CD14-positive monocyte (primary cell): ENCODE data around the gene SPAG8. TPM values are rescaled to one million over a fixed set of nuclear protein-coding genes. Genes with fewer than 3 reads are reported as not detected.

Source experiments
- DNase-seq, 3 donors: peaks; one replicate each; pipeline ENCODE4 v3.0.0-alpha.2; 2011 to 2022
- H2AFZ ChIP-seq: 2 replicates; pipeline ENCODE4 v1.6.0; 2012; ENCODE audit warnings: mild to moderate bottlenecking, low read depth, low read length, inconsistent platforms; ENCODE audit not compliant: insufficient read depth, poor library complexity, severe bottlenecking
- H3K27ac ChIP-seq, 2 donors: 1 replicate in 1 of 2; 2 replicates in 1 of 2; pipeline ENCODE4 v1.5.1; 2012 to 2013; ENCODE audit warnings: low read length in 2 of 2, control low read depth in 1 of 2, inconsistent platforms in 1 of 2, low read depth in 1 of 2, mild to moderate bottlenecking in 1 of 2
- H3K27me3 ChIP-seq, 2 donors: one replicate each; pipeline versions ENCODE4 v1.6.0 to v1.6.1; 2011 to 2013; ENCODE audit warnings: low read length in 2 of 2; ENCODE audit not compliant: control insufficient read depth in 2 of 2, insufficient read depth in 2 of 2
- H3K36me3 ChIP-seq, 2 donors: replicated peaks in 1 of 2; 1 replicate in 1 of 2; 2 replicates in 1 of 2; pipeline versions ENCODE4 v1.5.1 to v1.6.1; 2012 to 2013; ENCODE audit warnings: low read length in 2 of 2, control low read depth in 1 of 2, inconsistent platforms in 1 of 2, mild to moderate bottlenecking in 1 of 2; ENCODE audit not compliant: insufficient read depth in 2 of 2, control insufficient read depth in 1 of 2
- H3K4me1 ChIP-seq, 2 donors: 1 replicate in 1 of 2; 2 replicates in 1 of 2; pipeline versions ENCODE4 v1.5.1 to v1.6.1; 2012 to 2013; ENCODE audit warnings: low read length in 2 of 2, control low read depth in 1 of 2, inconsistent platforms in 1 of 2, mild to moderate bottlenecking in 1 of 2, moderate library complexity in 1 of 2; ENCODE audit not compliant: insufficient read depth in 2 of 2, control insufficient read depth in 1 of 2
- H3K4me2 ChIP-seq: replicated peaks from 2 replicates; pipeline ENCODE3; 2012; ENCODE audit warnings: low read length, moderate library complexity, mild to moderate bottlenecking; ENCODE audit not compliant: poor library complexity, severe bottlenecking; ENCODE audit errors: extremely low read depth
- H3K4me3 ChIP-seq, 3 experiments: fragments of 200-600 bp in 1 of 3; sonication (generic) in 1 of 3; replicated peaks in 1 of 3; 1 replicate in 2 of 3; 2 replicates in 1 of 3; pipeline ENCODE4 v1.5.1; 2011 to 2013; ENCODE audit warnings: low read length in 3 of 3, mild to moderate bottlenecking in 3 of 3, control low read depth in 2 of 3, low read depth in 2 of 3, inconsistent platforms in 1 of 3, moderate library complexity in 1 of 3
- H3K79me2 ChIP-seq: 2 replicates; pipeline ENCODE4 v1.6.0; 2012; ENCODE audit warnings: mild to moderate bottlenecking, control low read depth, inconsistent platforms, low read length, moderate library complexity; ENCODE audit not compliant: insufficient read depth
- H3K9ac ChIP-seq: 2 replicates; pipeline ENCODE4 v1.6.0; 2017; ENCODE audit warnings: low read length, mild to moderate bottlenecking; ENCODE audit not compliant: insufficient read depth, poor library complexity, severe bottlenecking
- H3K9me3 ChIP-seq, 2 donors: replicated peaks in 1 of 2; 1 replicate in 1 of 2; 2 replicates in 1 of 2; pipeline versions ENCODE4 v1.5.1 to v1.6.1; 2012 to 2013; ENCODE audit warnings: low read length in 2 of 2, control low read depth in 1 of 2; ENCODE audit not compliant: control insufficient read depth in 1 of 2, insufficient read depth in 1 of 2
- H4K20me1 ChIP-seq: 2 replicates; pipeline ENCODE4 v1.6.0; 2012; ENCODE audit warnings: mild to moderate bottlenecking, low read length, control low read depth, moderate library complexity; ENCODE audit not compliant: insufficient read depth
- H3K27ac Mint-ChIP-seq, 7 donors: one replicate each; pipeline ENCODE4 v1.8.0; 2020; ENCODE audit warnings: mild to moderate bottlenecking in 7 of 7, mixed read lengths in 7 of 7, moderate library complexity in 6 of 7, inconsistent platforms in 2 of 7
- H3K27me3 Mint-ChIP-seq, 3 donors: one replicate each; pipeline ENCODE4 v1.8.0; 2021 to 2022; ENCODE audit warnings: low read depth in 3 of 3, mild to moderate bottlenecking in 3 of 3, mixed read lengths in 3 of 3, moderate library complexity in 3 of 3, inconsistent platforms in 1 of 3
- H3K36me3 Mint-ChIP-seq, 2 donors: one replicate each; pipeline ENCODE4 v1.8.0; 2020; ENCODE audit warnings: mixed read lengths in 2 of 2, inconsistent platforms in 1 of 2, mild to moderate bottlenecking in 1 of 2
- H3K4me1 Mint-ChIP-seq: one replicate; pipeline ENCODE4 v1.8.0; 2020; ENCODE audit warnings: mild to moderate bottlenecking, mixed read lengths
- H3K4me3 Mint-ChIP-seq, 2 donors: one replicate each; pipeline ENCODE4 v1.8.0; 2020; ENCODE audit warnings: mild to moderate bottlenecking in 2 of 2, mixed read lengths in 2 of 2, moderate library complexity in 1 of 2
- H3K9me3 Mint-ChIP-seq, 7 donors: one replicate each; pipeline ENCODE4 v1.8.0; 2020 to 2022; ENCODE audit warnings: mixed read lengths in 7 of 7, mild to moderate bottlenecking in 6 of 7, moderate library complexity in 6 of 7, inconsistent platforms in 2 of 7
- CTCF ChIP-seq: fragments of 200-600 bp; IDR thresholded peaks from one replicate; pipeline ENCODE4 v1.8.0; 2022; ENCODE audit warnings: antibody characterized with exemption, mild to moderate bottlenecking
- WGBS: methylation state at CpG from one replicate; pipeline ENCODE4 v1.1.5; 2013; ENCODE audit warnings: missing lambda C conversion rate; ENCODE audit not compliant: insufficient coverage; 5-methylcytosine and 5-hydroxymethylcytosine counted together
- intact Hi-C, 2 donors: fragments of 100-400 bp; cut with micrococcal nuclease; formaldehyde crosslinking; loops; one replicate each; pipeline versions ENCODE4 v1.15.0 to v1.15.1; 2023
- polyA plus RNA-seq, 3 donors: library from polyadenylated mRNA; depleted of rRNA in 1 of 3; unstranded in 2 of 3; stranded (reverse) in 1 of 3; fragments of 300-500 nt in 2 of 3; fragments of >200 nt in 1 of 3; fragmentation: Illumina TruSeq in 2 of 3; gene quantifications; 1 replicate in 2 of 3; 2 replicates in 1 of 3; pipeline ENCODE4 v1.2.3, GENCODE V29; 2012 to 2021

Gene SPAG8
- polyA plus RNA-seq, 3 donors, result 0.52 to 2.9 (median 0.68) TPM

GRCh38 chr9:35798658-35799374 is 13.2 kb downstream of the SPAG8 start:
- no peak overlapping the region for H2AFZ ChIP-seq
- H3K9ac ChIP-seq, result no peak overlapping the region
- H4K20me1 ChIP-seq, result no peaks in the 10 kb centered on the region
- Mint-ChIP-seq H3K36me3 (no peaks in the 10 kb centered on the region), H3K4me1 (peaks cover 6% of the 10 kb centered on the region), H3K4me3 (no peak overlapping the region), H3K9me3 (no peaks in the 10 kb centered on the region), H3K27ac (peak overlapping the region in 1 of 7 donors; percentile 51), H3K27me3 (peaks cover 2 to 6% (median 3%) of the 10 kb centered on the region in 3 donors)
- no peak overlapping the region for H3K27ac ChIP-seq
- H3K4me1 ChIP-seq, result no peaks in the 10 kb centered on the region
- no peaks in the 10 kb centered on the region for H3K9me3 ChIP-seq
- no peak overlapping the region for H3K4me3 ChIP-seq
- H3K36me3 ChIP-seq, result no peaks in the 10 kb centered on the region
- TF ChIP-seq CTCF, result no peak
- no peaks in the 10 kb centered on the region for H3K79me2 ChIP-seq
- H3K27me3 ChIP-seq, result no peaks in the 10 kb centered on the region
- intact Hi-C loops, result no loop called here
- WGBS, result 81% methylated on average over 3 of the region's 4 CpGs
- H3K4me2 ChIP-seq, result no peak overlapping the region
- peak in 1 of 3 donors; percentile 35 for DNase-seq

- no peaks in the 10 kb centered on the region for H3K79me2 ChIP-seq
- Mint-ChIP-seq H3K36me3 (peaks cover 0 to 1% of the 10 kb centered on the region in 2 donors), H3K4me1 (peaks cover 6% of the 10 kb centered on the region), H3K9me3 (peaks cover 0 to 3% (median 0%) of the 10 kb centered on the region in 7 donors), H3K4me3 (no peak overlapping the region), H3K27me3 (peaks cover 5 to 9% (median 6%) of the 10 kb centered on the region in 3 donors), H3K27ac (no peak overlapping the region)
- TF ChIP-seq CTCF, result no peak
- no peak overlapping the region for H3K4me3 ChIP-seq
- H3K4me1 ChIP-seq, result no peaks in the 10 kb centered on the region
- no peak overlapping the region for H3K27ac ChIP-seq
- no peak overlapping the region for H3K9ac ChIP-seq
- DNase-seq, result no peak
- no peaks in the 10 kb centered on the region for H4K20me1 ChIP-seq
- H3K27me3 ChIP-seq, result peaks cover 0 to under 1% of the 10 kb centered on the region in 2 donors
- H3K36me3 ChIP-seq, result no peaks in the 10 kb centered on the region
- H3K4me2 ChIP-seq, result no peak overlapping the region
- 100% methylated on average over 2 of the region's 6 CpGs for WGBS
- H3K9me3 ChIP-seq, result no peaks in the 10 kb centered on the region
- intact Hi-C loops, result no loop called here
- no peak overlapping the region for H2AFZ ChIP-seq
These were observed 14.6 kb downstream of the SPAG8 start for GRCh38 chr9:35797311-35798109.
